HG03066 (cell line): ENCODE results near the gene FGF9.

Source experiments
- ATAC-seq: cut with Tn5 transposase; IDR thresholded peaks from one replicate; pipeline ENCODE4 v1.9.1; 2021; ENCODE audit warnings: low read depth; ENCODE audit not compliant: unreplicated experiment

Gene FGF9

GRCh38 chr13:21673789-21674489 lies 3.1 kb downstream of the FGF9 start:
- no peak for ATAC-seq

- no peak for ATAC-seq
Measured at GRCh38 chr13:21674490-21675009, 3.7 kb downstream of the FGF9 start.

GRCh38 chr13:21675095-21675991 lies 4.5 kb downstream of the FGF9 start:
- ATAC-seq, result no peak

- no peak for ATAC-seq
Measured at GRCh38 chr13:21676611-21677021, 5.7 kb downstream of the FGF9 start.

- ATAC-seq, result no peak
Measured at GRCh38 chr13:21677075-21677623, 6.3 kb downstream of the FGF9 start.

GRCh38 chr13:21683034-21683733 lies 12.3 kb downstream of the FGF9 start:
- ATAC-seq, result no peak

GRCh38 chr13:21684576-21684975 lies 13.7 kb downstream of the FGF9 start:
- no peak for ATAC-seq

GRCh38 chr13:21685485-21686064 lies 14.7 kb downstream of the FGF9 start:
- ATAC-seq, result no peak

GRCh38 chr13:21686751-21687391 lies 16.0 kb downstream of the FGF9 start:
- peak; percentile 92 for ATAC-seq

GRCh38 chr13:21688056-21688455 lies 17.2 kb downstream of the FGF9 start:
- ATAC-seq, result no peak

- ATAC-seq, result no peak
Measured at GRCh38 chr13:21689097-21689496, 18.2 kb downstream of the FGF9 start.

- no peak for ATAC-seq
Measured at GRCh38 chr13:21690955-21691354, 20.1 kb downstream of the FGF9 start.

- ATAC-seq, result no peak
Measured at GRCh38 chr13:21691500-21691899, 20.6 kb downstream of the FGF9 start.

GRCh38 chr13:21691928-21692327 lies 21.1 kb downstream of the FGF9 start:
- ATAC-seq, result no peak

- ATAC-seq, result no peak
Measured at GRCh38 chr13:21694831-21695230, 24.0 kb downstream of the FGF9 start.

- no peak for ATAC-seq
Measured at GRCh38 chr13:21695546-21695945, 24.7 kb downstream of the FGF9 start.

GRCh38 chr13:21696865-21697448 lies 26.1 kb downstream of the FGF9 start:
- no peak for ATAC-seq

GRCh38 chr13:21698817-21699679 lies 28.2 kb downstream of the FGF9 start:
- no peak for ATAC-seq

- ATAC-seq, result no peak
Measured at GRCh38 chr13:21701460-21701859, 30.6 kb downstream of the FGF9 start.
